HuH-7 (cell line): ENCODE results near the gene EIF2S2.

Experiments
- DNase-seq: peaks from one replicate; pipeline ENCODE4 v3.0.0; 2011; ENCODE audit warnings: low spot score

Gene EIF2S2

GRCh38 chr20:34064286-34064685 lies 47.8 kb downstream of the EIF2S2 start:
- DNase-seq: no peak

DNA sequence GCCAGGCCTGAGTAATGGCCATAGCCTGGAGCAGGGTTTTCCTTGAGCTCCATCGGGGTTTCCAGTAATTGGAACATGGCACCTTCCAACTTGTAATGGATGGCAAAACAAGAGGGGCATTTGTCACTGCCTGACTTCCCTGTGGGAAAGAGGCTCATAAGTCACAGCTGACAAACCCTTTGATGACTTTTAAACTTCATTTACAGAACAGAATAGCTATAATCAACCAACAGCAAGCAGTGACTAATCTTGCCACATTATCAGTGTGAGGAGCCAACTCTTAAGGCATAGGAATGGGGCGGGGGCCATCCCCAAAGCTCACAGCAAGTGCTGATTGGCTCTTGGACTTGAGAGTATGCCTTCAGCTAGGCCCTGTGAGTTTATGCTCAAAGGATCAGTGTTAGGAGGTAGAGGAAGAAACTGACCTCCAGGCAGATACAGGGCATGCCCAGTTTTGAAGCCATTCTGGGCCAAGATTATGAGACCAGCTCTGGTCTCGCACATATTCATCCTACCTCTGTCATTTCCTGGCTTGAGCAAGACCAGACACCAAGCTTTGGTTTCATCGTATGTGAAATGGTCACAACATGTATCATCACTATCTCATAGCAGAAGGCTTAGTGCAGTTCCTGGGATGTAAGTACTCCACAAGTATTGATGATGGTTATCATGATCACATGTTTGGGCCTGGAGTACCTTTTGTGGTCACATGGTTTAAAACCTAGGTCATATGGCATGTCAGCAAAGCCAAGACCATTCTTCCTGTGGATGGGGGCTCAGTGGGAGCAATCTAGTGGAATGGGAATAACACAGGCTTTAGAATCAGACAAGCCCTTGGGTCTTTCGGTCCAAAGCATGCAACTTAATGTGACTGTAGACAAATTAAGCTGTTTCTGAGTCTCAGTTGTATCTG lies 49.2 kb downstream of the EIF2S2 start:
- DNase-seq: no peak

DNA sequence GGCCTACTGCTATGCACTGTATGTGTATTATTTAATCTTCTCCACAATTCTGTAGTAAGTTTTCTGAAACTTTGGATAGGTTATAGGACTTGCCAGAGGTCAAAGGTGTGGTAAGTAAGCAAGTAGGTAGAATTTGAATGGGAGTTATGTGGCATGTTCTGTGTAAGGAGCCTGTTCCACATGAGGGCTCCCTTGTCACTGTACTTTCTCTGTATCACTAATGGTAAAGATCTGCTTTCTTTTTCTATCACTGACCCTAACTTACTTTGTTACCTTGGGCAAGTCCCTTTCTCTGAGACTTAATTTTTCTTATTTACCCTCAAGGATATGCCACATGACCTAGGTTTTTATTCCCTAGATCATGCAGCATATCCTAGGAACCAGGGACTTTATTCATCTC lies 50.3 kb downstream of the EIF2S2 start:
- DNase-seq: no peak

DNA sequence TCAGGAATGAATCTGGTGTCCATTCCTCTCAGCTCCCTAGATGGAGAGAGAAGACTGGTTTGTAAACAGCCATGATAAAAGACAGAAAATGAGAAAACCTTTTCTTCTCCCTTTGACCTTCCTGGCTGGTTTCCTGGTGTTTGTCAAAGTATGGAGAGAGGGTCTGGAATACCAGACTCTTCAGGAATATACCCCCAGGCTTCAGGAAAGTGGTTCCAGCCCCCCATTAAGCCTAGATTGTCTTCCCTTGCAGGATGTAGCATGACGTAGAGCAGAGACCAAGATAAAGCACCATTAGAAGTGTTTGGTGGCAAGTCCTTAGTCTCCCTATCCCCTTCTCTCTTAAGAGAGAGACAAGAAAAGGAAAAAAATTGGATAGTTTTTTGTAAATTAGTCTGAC lies 51.1 kb downstream of the EIF2S2 start:
- DNase-seq: no peak

DNA sequence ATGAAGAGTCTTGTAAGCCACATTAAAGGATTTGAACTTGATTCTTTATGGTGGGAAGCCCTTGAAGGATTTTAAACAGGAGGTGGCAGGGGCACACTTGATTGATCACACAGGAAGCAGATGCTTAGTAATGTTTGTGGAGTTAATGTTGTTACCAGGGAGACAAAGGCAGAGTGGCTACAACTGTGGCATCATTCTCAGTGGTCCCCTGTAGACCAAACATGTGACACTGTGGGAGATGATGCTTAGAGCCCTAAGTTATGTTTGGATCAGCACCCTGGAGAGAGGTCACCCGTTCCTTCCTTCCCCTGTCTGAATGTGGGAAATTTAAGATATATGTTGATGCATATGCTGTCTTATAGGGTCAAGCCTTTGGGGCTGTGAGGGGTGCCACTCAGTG lies 53.2 kb downstream of the EIF2S2 start:
- DNase-seq: no peak

DNA sequence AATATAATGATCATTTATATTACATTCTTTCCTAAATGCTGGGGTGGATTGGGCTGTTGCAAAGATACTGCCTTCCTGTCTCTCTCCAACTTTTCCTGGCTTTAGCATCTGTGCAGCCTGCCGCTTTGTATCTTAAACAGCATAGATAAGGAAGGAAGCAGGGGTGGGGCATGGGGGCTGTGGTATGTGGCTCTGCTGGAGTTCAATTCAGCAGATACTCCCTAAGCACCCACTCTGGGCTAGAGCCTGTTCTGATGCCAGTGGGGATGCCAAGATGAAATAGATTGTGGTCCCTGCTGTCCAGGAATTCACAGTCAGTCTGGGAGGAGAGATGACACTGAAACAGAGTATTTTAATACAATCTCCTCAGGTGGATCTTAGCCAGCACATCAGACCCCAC lies 56.8 kb downstream of the EIF2S2 start:
- DNase-seq: no peak

DNA sequence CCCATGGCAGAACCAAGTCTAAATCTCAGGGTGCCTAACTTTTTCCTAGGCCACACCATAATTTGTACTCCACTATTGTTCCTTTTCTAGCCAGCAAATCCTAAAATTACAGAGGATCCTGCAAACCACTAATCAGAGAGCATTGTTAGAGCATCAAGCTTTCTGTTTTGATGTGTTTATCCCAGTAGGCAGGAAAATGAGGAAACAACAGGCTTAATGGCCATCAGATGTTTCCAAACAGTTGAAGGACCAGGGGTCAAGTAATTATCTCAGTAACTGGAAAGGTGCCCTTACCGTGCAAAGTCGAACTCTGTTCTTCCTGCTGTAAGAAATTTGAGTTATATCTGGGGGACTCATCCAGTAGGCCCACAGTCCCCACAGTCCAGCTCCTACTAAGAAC lies 59.6 kb downstream of the EIF2S2 start:
- no peak for DNase-seq

DNA sequence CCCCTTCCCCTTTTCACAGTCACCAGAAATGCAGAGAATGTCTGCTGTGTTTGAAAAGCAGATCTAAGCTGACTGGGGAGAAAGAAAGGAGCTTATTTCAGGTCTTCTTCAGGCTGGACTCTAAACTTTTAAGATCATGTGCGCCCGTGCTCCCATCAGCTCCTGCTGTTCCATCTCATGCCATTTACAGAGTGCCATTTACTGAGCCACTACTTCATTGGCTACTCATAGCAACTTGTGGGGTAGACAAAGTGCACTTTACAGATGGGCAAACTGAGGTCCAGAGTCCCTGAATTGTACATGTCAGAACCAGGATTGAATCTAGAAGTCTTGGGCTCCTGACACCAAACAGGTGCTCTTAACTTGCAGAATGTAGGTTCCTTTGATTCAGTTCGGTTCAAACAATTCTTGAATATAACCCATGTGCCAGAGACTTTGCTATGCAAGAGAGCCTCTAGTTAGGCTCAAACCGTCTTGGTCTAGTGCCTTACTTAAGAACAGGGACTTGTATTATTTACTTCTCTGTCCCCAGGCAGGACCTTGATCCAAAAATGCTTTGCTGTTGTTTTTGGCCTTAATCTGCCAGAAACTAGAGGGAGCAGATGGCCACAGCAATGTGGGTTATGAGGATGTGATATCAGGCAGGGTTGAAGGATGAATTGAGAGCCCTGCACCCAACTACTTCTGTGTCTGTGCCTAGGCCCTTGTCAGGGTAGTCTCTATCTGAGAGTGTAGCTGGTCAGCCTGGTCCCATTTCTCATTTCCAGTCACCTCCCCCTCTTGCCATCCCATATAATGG lies 61.9 kb downstream of the EIF2S2 start:
- DNase-seq: no peak

DNA sequence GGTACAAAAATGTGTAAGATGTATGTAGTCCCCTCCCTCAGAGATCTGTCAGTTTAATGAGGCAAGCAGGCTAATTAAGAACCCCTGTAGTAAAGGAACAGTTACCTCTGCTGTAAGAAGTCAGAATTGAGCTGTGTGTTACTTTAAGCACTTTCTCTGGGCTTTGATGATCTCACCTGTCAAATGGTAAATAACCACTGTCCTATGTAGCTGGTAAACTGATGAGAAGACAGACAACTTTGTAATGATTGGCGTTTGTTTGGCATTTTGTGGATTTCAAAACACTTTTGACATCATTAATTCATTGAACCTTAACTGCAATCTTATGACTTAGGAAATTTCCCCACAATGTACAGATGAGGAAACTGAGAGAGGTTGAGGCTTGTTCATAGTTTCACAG lies 62.7 kb downstream of the EIF2S2 start:
- DNase-seq: no peak

DNA sequence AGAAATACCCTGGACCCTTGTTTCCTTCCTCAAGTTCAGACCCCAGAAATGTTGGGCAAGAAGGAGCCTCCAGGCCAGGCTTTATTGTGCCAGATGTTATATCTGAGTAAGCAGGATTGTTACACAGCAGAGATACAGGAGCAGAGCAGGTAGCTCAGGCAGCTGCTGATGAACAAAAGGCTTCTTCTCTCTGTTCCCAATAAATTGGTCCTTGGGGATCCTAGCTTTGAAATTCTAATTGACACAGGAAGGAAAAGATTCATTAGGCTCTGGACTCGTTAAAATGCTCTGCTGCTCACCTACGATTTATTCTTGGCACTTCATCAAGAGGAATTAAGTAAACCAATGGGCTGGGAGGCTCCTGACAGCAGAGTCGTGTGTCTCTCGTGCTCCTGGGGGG lies 64.1 kb downstream of the EIF2S2 start:
- DNase-seq: no peak

- no peak for DNase-seq
Measured at GRCh38 chr20:34047010-34047687, 64.9 kb downstream of the EIF2S2 start.

- no peak for DNase-seq
Measured at GRCh38 chr20:34045930-34046725, 65.9 kb downstream of the EIF2S2 start.

GRCh38 chr20:34045294-34045693 lies 66.7 kb downstream of the EIF2S2 start:
- no peak for DNase-seq

DNA sequence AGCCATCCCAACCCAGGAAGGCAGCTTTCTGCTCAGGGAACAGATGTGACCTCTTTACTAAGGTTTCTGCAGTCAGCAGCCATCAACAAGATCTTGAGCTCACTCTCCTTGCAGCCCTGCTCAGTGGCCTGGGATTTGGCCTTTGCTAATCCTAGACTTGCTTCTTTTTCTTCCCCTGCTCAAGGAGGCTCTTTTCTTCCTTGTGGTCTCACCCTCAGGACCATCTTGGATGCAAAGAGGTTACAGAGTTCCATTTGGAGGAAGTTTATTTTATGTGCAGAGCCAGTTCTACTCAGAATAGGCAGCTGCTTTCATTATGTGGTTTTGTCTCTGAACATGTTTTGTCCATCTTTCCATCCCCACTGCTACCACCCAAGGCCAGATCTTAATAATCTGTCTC lies 69.0 kb downstream of the EIF2S2 start:
- no peak for DNase-seq

DNA sequence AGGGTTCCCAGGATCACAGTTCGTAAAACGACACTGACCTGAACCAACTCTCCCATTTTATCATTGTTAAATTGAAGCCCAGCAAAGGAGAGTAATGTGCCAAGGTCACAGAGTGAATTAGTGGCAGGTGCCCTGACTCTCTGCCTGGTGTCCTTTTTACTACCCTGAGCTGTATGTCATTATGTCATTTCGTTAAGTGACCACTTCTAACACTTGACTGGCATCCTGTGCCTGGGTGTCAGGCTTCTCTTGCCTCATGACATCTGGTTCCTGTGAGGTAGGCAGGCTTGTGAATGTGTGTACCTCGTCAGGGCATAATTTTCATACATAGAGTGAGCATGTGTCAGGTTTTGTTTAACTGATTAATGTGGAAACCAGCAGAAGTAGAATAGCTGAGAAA lies 69.8 kb downstream of the EIF2S2 start:
- no peak for DNase-seq

DNA sequence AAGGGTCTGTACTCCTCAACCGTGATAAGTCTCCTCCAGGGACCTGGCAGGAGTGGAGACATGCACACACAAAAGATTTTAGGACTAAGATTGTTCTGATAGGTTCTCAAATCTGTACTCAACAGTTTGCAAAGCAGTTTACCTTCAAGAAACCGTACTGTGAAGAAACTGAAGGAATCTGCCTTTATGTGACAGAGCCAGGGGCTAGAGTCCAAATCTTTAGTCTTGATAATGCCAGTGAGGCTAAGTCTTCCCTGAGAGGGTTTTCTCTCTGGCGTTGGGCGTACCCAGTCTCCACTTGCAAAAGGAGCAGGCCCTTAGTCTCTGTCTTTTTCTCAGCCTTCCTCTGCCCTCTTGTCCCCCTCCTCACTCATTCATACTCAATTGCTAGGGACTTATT lies 70.8 kb downstream of the EIF2S2 start:
- no peak for DNase-seq

DNA sequence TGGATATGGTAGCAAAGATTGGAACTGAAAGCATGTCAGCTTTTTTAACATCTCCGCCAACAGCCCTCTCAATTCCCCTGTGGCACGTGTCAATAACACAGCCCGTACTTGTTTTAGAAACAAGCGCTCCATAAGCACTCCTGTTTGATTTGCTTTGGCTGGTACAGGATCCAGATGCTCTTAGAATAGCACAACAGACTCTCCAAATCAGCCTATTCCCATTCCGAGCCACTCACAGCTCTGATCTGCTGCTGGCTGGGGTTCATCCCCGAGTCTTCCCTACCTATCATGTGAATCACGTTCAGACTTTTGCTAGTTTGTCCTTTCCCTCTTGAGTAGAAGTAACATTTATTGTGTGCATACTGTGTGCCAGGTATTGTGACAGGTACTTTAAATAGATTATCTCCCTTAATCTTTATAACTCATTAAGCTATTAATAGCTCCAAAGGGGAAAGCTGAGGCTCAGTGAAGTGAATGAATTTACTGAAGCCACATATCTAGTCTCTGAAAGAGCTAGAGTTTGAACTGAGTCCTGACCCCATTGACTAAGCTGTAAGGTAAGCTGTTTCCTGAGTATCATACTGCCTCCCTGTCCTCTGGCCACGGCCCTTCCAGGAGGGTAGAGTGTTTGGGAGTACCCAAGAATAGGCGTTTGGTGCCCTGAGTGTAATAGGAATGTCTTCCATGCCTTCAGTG lies 71.6 kb downstream of the EIF2S2 start:
- DNase-seq: no peak
